Esophagus squamous epithelium (tissue), 4 donors: ENCODE measurements around the gene GABRG3.

ENCODE experiments used
- CTCF ChIP-seq, 6 experiments: fragments of 450-650 bp in 4 of 6; fragments of 200-600 bp in 2 of 6; sonication (generic) in 2 of 6; IDR thresholded peaks; one replicate each; pipeline ENCODE4 v1.5.1; 2016 to 2019; ENCODE audit warnings: antibody characterized with exemption in 6 of 6, mild to moderate bottlenecking in 4 of 6, moderate library complexity in 4 of 6
- POLR2A ChIP-seq, 4 donors: fragments of 450-650 bp; IDR thresholded peaks; one replicate each; pipeline ENCODE4 v1.6.1; 2017; ENCODE audit warnings: antibody characterized with exemption in 4 of 4, mild to moderate bottlenecking in 4 of 4, moderate library complexity in 3 of 4

- no peak for TF ChIP-seq CTCF (IDR thresholded peaks at IDR 0.05)
- no peak for TF ChIP-seq POLR2A (IDR thresholded peaks at IDR 0.05)
Observed at GRCh38 chr15:27589782-27590181, 618.8 kb downstream of the GABRG3 start.
